H1 (cell line): Measurements from ENCODE around the gene ARAP3. TPM values are rescaled to one million over a fixed set of nuclear protein-coding genes. Genes with fewer than 3 reads are reported as not detected.

Experiments used
- CTCF ChIA-PET: fragments of 300-600 bp; sonication (Branson Sonifier 250); formaldehyde crosslinking; loops from one replicate; lab custom pipeline; 2021; ENCODE audit not compliant: partially characterized antibody; lab: Charles Lee
- POLR2A ChIA-PET: fragments of 300-600 bp; sonication (Branson Sonifier 250); formaldehyde crosslinking; loops from one replicate; lab custom pipeline; 2021; ENCODE audit warnings: inconsistent platforms; ENCODE audit not compliant: partially characterized antibody; lab: Charles Lee
- DNase-seq, 2 experiments: peaks; one replicate each; pipeline versions ENCODE4 v3.0.0 to v3.0.0-alpha.2; 2010 to 2022; ENCODE audit warnings: low spot score in 2 of 2, low read depth in 1 of 2, mixed read lengths in 1 of 2
- FAIRE-seq: peaks from 2 replicates; lab custom pipeline; 2011; peaks lifted over from hg19 to GRCh38; lab: Jason Lieb, UNC
- H2AFZ ChIP-seq: 2 replicates; pipeline ENCODE4 v1.8.1; 2012; ENCODE audit warnings: low read length, inconsistent platforms
- H2AK5ac ChIP-seq: 2 replicates; pipeline ENCODE4 v1.6.1; 2013; ENCODE audit warnings: low read depth, low read length
- H2BK120ac ChIP-seq: replicated peaks from 2 replicates; pipeline ENCODE3; 2013; ENCODE audit warnings: low read depth, low read length, inconsistent platforms
- H2BK12ac ChIP-seq: 2 replicates; pipeline ENCODE4 v1.6.1; 2013; ENCODE audit warnings: low read depth, low read length
- H2BK15ac ChIP-seq: 2 replicates; pipeline ENCODE4 v1.6.1; 2013; ENCODE audit warnings: low read length
- H2BK20ac ChIP-seq: 2 replicates; pipeline ENCODE4 v1.6.1; 2013; ENCODE audit warnings: low read length
- H2BK5ac ChIP-seq: 2 replicates; pipeline ENCODE4 v1.6.1; 2013; ENCODE audit warnings: low read depth, low read length
- H3K14ac ChIP-seq: 2 replicates; pipeline ENCODE4 v1.6.1; 2013; ENCODE audit warnings: inconsistent platforms; ENCODE audit not compliant: insufficient read length
- H3K18ac ChIP-seq: 2 replicates; pipeline ENCODE4 v1.6.1; 2013; ENCODE audit warnings: low read length; ENCODE audit errors: extremely low read depth
- H3K23ac ChIP-seq: 2 replicates; pipeline ENCODE4 v1.6.1; 2013; ENCODE audit warnings: inconsistent platforms; ENCODE audit not compliant: insufficient read length
- H3K23me2 ChIP-seq: 2 replicates; pipeline ENCODE4 v1.6.1; 2013; ENCODE audit warnings: low read depth, low read length
- H3K27ac ChIP-seq: 2 replicates; pipeline ENCODE4 v1.6.1; 2011; ENCODE audit warnings: low read depth, low read length, inconsistent platforms
- H3K27me3 ChIP-seq, 4 experiments: replicated peaks in 1 of 4; 1 replicate in 1 of 4; 2 replicates in 3 of 4; pipeline versions ENCODE4 v1.6.1 to v1.8.1; 2011 to 2013; ENCODE audit warnings: low read length in 3 of 4, mild to moderate bottlenecking in 3 of 4, inconsistent platforms in 2 of 4, mixed read lengths in 2 of 4, moderate library complexity in 1 of 4; ENCODE audit not compliant: control insufficient read depth in 3 of 4, insufficient read depth in 3 of 4; ENCODE audit errors: extremely low read depth in 1 of 4
- H3K36me3 ChIP-seq, 4 experiments: 2 replicates each; pipeline versions ENCODE4 v1.6.1 to v1.8.1; 2011 to 2013; ENCODE audit warnings: mild to moderate bottlenecking in 4 of 4, low read length in 3 of 4, moderate library complexity in 2 of 4, control low read depth in 1 of 4, inconsistent platforms in 1 of 4; ENCODE audit not compliant: insufficient read depth in 4 of 4, control insufficient read depth in 2 of 4
- H3K4ac ChIP-seq: replicated peaks from 2 replicates; pipeline ENCODE3; 2013; ENCODE audit warnings: low read length, low read depth, mixed read lengths, inconsistent platforms; ENCODE audit not compliant: insufficient read length
- H3K4me1 ChIP-seq, 4 experiments: replicated peaks in 1 of 4; 1 replicate in 1 of 4; 2 replicates in 3 of 4; pipeline versions ENCODE4 v1.6.1 to v1.8.1; 2011 to 2013; ENCODE audit warnings: low read length in 3 of 4, inconsistent platforms in 2 of 4, mixed read lengths in 1 of 4; ENCODE audit not compliant: insufficient read depth in 4 of 4, control insufficient read depth in 3 of 4
- H3K4me2 ChIP-seq, 2 experiments: 2 replicates each; pipeline versions ENCODE4 v1.6.1 to v1.8.1; 2011 to 2013; ENCODE audit warnings: low read depth in 2 of 2, low read length in 2 of 2, control low read depth in 1 of 2, inconsistent platforms in 1 of 2, mild to moderate bottlenecking in 1 of 2; ENCODE audit not compliant: insufficient read depth in 1 of 2
- H3K4me3 ChIP-seq, 4 experiments: fragments of 200-600, 300-600 bp in 1 of 4; sonication (generic), shearing (Covaris generic), sonication (Bioruptor Twin) in 1 of 4; 2 replicates each; pipeline versions ENCODE4 v1.5.1 to v1.8.1; 2011 to 2016; ENCODE audit warnings: low read length in 4 of 4, low read depth in 3 of 4, control low read depth in 2 of 4, inconsistent platforms in 2 of 4, mild to moderate bottlenecking in 2 of 4, mixed read lengths in 1 of 4, moderate library complexity in 1 of 4; ENCODE audit not compliant: insufficient read depth in 2 of 4; ENCODE audit errors: extremely low read depth in 1 of 4
- H3K56ac ChIP-seq: replicated peaks from 2 replicates; pipeline ENCODE3; 2013; ENCODE audit warnings: low read depth, mild to moderate bottlenecking, mixed read lengths, low read length, inconsistent platforms; ENCODE audit not compliant: insufficient read length
- H3K79me1 ChIP-seq: 2 replicates; pipeline ENCODE4 v1.6.1; 2013; ENCODE audit warnings: low read depth, low read length, control low read depth
- H3K79me2 ChIP-seq, 2 experiments: 2 replicates each; pipeline versions ENCODE4 v1.6.1 to v1.8.1; 2012 to 2013; ENCODE audit warnings: low read length in 2 of 2, mild to moderate bottlenecking in 2 of 2, inconsistent platforms in 1 of 2; ENCODE audit not compliant: insufficient read depth in 2 of 2, control insufficient read depth in 1 of 2
- H3K9ac ChIP-seq, 4 experiments: replicated peaks in 1 of 4; 1 replicate in 1 of 4; 2 replicates in 3 of 4; pipeline versions ENCODE4 v1.6.1 to v1.8.1; 2011 to 2013; ENCODE audit warnings: low read depth in 3 of 4, low read length in 3 of 4, control low read depth in 2 of 4, mild to moderate bottlenecking in 2 of 4, moderate library complexity in 2 of 4, inconsistent platforms in 1 of 4; ENCODE audit errors: extremely low read depth in 1 of 4
- H3K9me3 ChIP-seq, 2 experiments: 2 replicates each; pipeline versions ENCODE4 v1.6.1 to v1.8.1; 2012 to 2013; ENCODE audit warnings: mild to moderate bottlenecking in 2 of 2, moderate library complexity in 2 of 2, control low read depth in 1 of 2, inconsistent platforms in 1 of 2, low read depth in 1 of 2, low read length in 1 of 2, mixed read lengths in 1 of 2; ENCODE audit not compliant: insufficient read depth in 2 of 2
- H4K20me1 ChIP-seq, 2 experiments: replicated peaks in 1 of 2; 2 replicates each; pipeline versions ENCODE3 to v1.8.1; 2011 to 2013; ENCODE audit warnings: inconsistent platforms in 2 of 2, low read length in 2 of 2, mild to moderate bottlenecking in 1 of 2; ENCODE audit not compliant: insufficient read depth in 2 of 2, control insufficient read depth in 1 of 2
- H4K5ac ChIP-seq: 2 replicates; pipeline ENCODE4 v1.6.1; 2013; ENCODE audit warnings: low read length, low read depth, mixed read lengths, inconsistent platforms; ENCODE audit not compliant: insufficient read length
- H4K8ac ChIP-seq: 2 replicates; pipeline ENCODE4 v1.8.0; 2013; ENCODE audit warnings: mild to moderate bottlenecking, moderate library complexity, low read length, inconsistent platforms; ENCODE audit not compliant: insufficient read depth; ENCODE audit errors: extremely low read depth
- H4K91ac ChIP-seq: replicated peaks from 2 replicates; pipeline ENCODE3; 2013; ENCODE audit warnings: low read length, mixed read lengths, inconsistent platforms; ENCODE audit not compliant: insufficient read length
- GABPA ChIP-seq: IDR thresholded peaks from 2 replicates; pipeline ENCODE4 v1.6.1; 2011; ENCODE audit warnings: mild to moderate bottlenecking, low read length, moderate library complexity, borderline replicate concordance; ENCODE audit not compliant: insufficient read depth
- MAFK ChIP-seq: IDR thresholded peaks from 2 replicates; pipeline ENCODE4 v1.6.1; 2012; ENCODE audit warnings: low read depth, mild to moderate bottlenecking, improper control_type of control experiment, low read length
- TAF7 ChIP-seq: optimal IDR thresholded peaks from 2 replicates; pipeline ENCODE3; 2011; ENCODE audit warnings: low read depth, mild to moderate bottlenecking, inconsistent platforms, low read length, moderate library complexity, borderline replicate concordance
- WGBS, 2 experiments: shearing (Covaris generic) in 1 of 2; methylation state at CpG; one replicate each; pipeline versions ENCODE4 v1.1.6 to v1.1.7; 2013 to 2015; ENCODE audit warnings: low lambda C conversion rate in 2 of 2, mixed read lengths in 2 of 2, inconsistent platforms in 1 of 2, low coverage in 1 of 2, missing lambda C conversion rate in 1 of 2; ENCODE audit not compliant: insufficient replicate concordance in 2 of 2, insufficient coverage in 1 of 2, insufficient read length in 1 of 2; ENCODE audit errors: extremely low coverage in 1 of 2, missing lambda C conversion rate in 1 of 2; 5-methylcytosine and 5-hydroxymethylcytosine counted together
- polyA plus RNA-seq, 7 experiments: library from polyadenylated mRNA; depleted of rRNA in 3 of 7; stranded (reverse) in 5 of 7; unstranded in 2 of 7; fragments of >200 nt in 5 of 7; fragments of 200-250 nt in 2 of 7; gene quantifications; 1 replicate in 5 of 7; 2 replicates in 1 of 7; 4 replicates in 1 of 7; pipeline versions ENCODE4 v1.2.1 to v1.2.3, GENCODE V29; 2011 to 2013; ENCODE audit warnings: missing spikeins in 2 of 7, mixed read lengths in 2 of 7
- total RNA-seq: library from RNA; stranded (reverse); fragmentation: NEBNext Ultra II Directional; extraction: Animal tissue kit (Norgen Biotek cat#: 25700); gene quantifications from 2 replicates; pipeline ENCODE4 v1.2.1, GENCODE V29; 2021

ARAP3 gene
- total and polyA plus RNA-seq, 2 of the 8 experiments (the other 6 are each of a cell fraction or from before 2014, with no cell fraction given): 14.4 to 48.6 TPM

DNA sequence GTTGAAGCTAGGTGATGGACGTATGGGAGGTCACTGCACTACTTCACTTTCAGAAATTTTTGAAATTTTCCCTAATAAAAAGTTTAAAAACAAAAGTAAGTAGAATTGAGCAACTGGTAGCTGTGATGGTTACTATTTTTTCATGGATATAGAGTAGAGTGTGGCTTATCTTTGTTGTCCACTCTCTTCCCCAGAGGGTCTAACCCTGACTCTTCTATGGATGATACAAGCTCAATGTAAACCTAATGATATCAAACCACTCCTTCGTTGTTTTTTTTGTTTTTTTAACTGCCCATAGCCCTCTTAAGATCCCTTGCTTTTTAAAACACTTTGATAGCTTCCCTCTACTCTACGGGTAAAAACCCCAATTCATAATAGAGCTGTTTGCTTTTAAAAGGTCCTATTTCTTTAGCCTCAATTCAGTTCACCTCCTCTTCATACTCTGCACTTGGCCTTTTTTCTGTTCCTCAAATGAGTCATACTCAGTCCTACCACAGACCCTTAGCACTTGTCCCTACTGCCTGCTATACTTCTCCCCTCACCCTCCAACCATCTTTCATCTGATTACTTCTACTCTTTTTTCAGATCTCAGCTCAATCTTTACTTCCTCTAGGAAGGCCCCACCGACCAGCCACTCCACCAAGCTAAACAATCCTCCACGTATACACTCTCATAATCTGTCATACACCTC is 48.0 kb downstream of the ARAP3 start:
- Histone ChIP-seq H4K5ac (no peak overlapping the region), H3K9ac (no peak overlapping the region), H3K27me3 (peaks cover 0 to 4% (median 0%) of the 10 kb centered on the region in 4 experiments; a peak in 1 of 7 replicates), H4K8ac (no peak overlapping the region), H2BK20ac (no peak overlapping the region), H2BK15ac (no peak overlapping the region), H3K4me1 (peaks cover 0 to 5% (median 3%) of the 10 kb centered on the region in 4 experiments; a peak in 5 of 7 replicates), H3K9me3 (no peaks in the 10 kb centered on the region), H3K27ac (no peak overlapping the region), H3K79me1 (peaks cover 12% of the 10 kb centered on the region), H3K18ac (no peak overlapping the region), H4K20me1 (peaks cover 4 to 13% of the 10 kb centered on the region in 2 experiments), H3K23me2 (peaks cover 14% of the 10 kb centered on the region), H2BK12ac (no peak overlapping the region), H2BK120ac (no peak overlapping the region), H2AFZ (no peak overlapping the region), H2AK5ac (no peak overlapping the region), H3K79me2 (peaks cover 10 to 48% of the 10 kb centered on the region in 2 experiments), H2BK5ac (no peak overlapping the region), H3K4ac (no peak overlapping the region), H3K14ac (no peak overlapping the region), H3K4me3 (no peak overlapping the region), H3K23ac (no peak overlapping the region), H4K91ac (no peak overlapping the region), H3K36me3 (peaks cover 2 to 22% (median 7%) of the 10 kb centered on the region in 4 experiments; a peak in 5 of 8 replicates), H3K4me2 (no peak overlapping the region), H3K56ac (no peak overlapping the region)
- 84% methylated on average over 5 of the region's 5 CpGs; no CpG with 5 or more reads in 1 of the 2 experiments for WGBS, 2 experiments
- POLR2A ChIA-PET: interaction anchor here (0.6 to 5.8 kb wide), 7 partner anchors 8 to 207 kb away, joined by 3 to 75 read pairs (median 4); partner anchors contain the start of genes DIAPH1 and FCHSD1
- DNase-seq (no peak), FAIRE-seq (no peak)
- CTCF ChIA-PET: interaction anchor here (0.6 to 10.3 kb wide), 7 partner anchors 10 to 46 kb away, joined by 3 to 117 read pairs (median 4); partner anchors contain the start of gene DIAPH1
- TF ChIP-seq GABPA: no peak
- no peak for TF ChIP-seq TAF7
- TF ChIP-seq MAFK: no peak
